ENCODE results near the gene TAS2R60. TPM values are rescaled to one million over a fixed set of nuclear protein-coding genes. Genes with fewer than 3 reads are reported as not detected.

TAS2R60 gene
- total and polyA plus RNA-seq, 2 of the 4 experiments (the other 2 are of a cell fraction), result not detected

DNA sequence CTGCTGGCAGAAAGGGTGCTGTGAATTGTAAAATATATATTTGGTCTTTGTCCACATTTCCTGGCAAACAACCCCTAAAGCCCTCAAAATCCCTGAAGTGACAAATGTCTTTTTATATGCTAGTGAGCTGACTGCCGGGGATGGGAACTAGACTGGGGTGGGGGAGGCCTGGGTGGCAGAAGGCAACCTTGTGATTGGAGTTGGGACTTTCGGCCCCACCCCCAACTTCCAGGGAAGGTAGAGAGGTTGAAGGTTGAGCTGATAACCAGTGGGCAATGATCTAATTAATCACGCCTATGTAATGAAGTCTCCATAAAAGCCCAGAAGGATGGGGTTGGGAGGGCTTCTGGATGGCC lies 37.3 kb upstream of the TAS2R60 start (continued):
- TF ChIP-seq CHD1 (IDR thresholded peaks at IDR 0.05; ENCODE audit: low read depth, low read length), result no peak
- TF ChIP-seq, protein P1, sequence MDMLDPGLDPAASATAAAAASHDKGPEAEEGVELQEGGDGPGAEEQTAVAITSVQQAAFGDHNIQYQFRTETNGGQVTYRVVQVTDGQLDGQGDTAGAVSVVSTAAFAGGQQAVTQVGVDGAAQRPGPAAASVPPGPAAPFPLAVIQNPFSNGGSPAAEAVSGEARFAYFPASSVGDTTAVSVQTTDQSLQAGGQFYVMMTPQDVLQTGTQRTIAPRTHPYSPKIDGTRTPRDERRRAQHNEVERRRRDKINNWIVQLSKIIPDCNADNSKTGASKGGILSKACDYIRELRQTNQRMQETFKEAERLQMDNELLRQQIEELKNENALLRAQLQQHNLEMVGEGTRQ (IDR thresholded peaks at IDR 0.05; ENCODE audit: low read depth, low read length), result no peak

DNA sequence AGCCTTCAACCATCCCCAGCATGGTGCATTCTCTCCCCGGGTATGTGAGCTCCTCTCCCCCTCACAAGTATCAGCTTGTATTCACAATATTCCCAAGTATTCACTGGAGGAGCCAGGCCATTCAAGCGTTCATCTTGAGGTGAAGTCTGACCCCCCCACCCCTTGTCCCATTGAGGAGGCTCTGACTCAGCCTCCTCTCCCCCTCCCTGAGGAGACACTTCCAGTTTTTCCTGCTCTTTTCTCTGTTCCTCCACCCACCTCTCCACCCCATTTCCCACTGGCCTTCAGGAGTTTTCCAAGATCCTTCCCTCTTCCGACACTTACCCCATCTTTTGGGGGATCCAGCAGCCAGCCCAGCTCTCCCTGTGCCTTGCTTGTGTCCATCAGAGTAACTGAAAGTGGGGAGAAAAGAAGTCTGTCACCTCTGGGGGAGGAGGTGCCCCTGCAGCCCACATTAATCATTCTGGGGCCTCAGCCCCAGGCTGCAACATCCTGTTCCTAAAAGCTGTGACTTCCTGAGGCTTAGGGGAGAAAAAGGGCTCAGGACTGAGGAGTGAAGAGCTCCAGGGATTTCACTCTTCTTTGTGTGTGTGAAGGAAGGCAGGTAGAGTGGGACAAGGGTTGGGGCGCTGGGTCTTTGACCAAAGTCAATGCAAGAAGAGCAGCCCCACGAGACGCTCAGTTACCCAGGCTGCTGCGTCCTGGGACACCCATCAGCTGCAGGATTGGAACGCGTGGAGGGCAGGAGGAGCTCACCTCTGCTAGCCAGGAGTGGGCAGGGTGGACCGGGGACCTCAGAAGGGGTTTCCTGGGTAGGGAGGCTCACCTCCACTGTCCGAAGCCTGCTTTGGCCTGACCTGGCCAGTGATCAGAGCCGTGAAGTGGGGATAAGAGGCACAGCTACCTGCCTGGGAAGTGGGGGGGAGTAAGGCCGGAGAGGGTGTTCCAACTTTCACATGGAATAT lies 35.7 kb upstream of the TAS2R60 start:
- no peak for DNase-seq
- H3K9me3 ChIP-seq (ENCODE audit: control insufficient read depth, insufficient read depth, low read length), result no peaks in the 10 kb centered on the region
- no peak overlapping the region for H4K5ac ChIP-seq (ENCODE audit: low read depth, low read length)
- WGBS, 2 experiments (ENCODE audit: extremely low coverage in 2 of 2, insufficient read length in 1 of 2), result 74% methylated on average over 5 of the region's 13 CpGs; no CpG with 5 or more reads in 1 of the 2 experiments
- intact Hi-C loops (cut with micrococcal nuclease), result no loop called here
- no peak for ATAC-seq (ENCODE audit: low read depth)
- dilution Hi-C loops (cut with HindIII; ENCODE audit: low sequenced_read_pairs, unreplicated experiment), result no loop called here
- no peak overlapping the region for H3K56ac ChIP-seq (ENCODE audit: extremely low read depth, insufficient read depth, low read length)
- no peak overlapping the region for H3K4me3 ChIP-seq (ENCODE audit: insufficient read depth, low read depth, low read length)
- H4K91ac ChIP-seq (ENCODE audit: insufficient read depth, low read depth, low read length), result no peak overlapping the region
- no peak overlapping the region for H2BK120ac ChIP-seq (ENCODE audit: low read depth, low read length)
- H2AK9ac ChIP-seq (replicated peaks; ENCODE audit: low read depth, low read length, poor library complexity), result peak overlapping the region; percentile 50
- no peak overlapping the region for H3K4ac ChIP-seq (ENCODE audit: low read depth, low read length)
- no peaks in the 10 kb centered on the region for H3K9me1 ChIP-seq (ENCODE audit: insufficient read depth, low read length)
- no peak overlapping the region for H3K23ac ChIP-seq (ENCODE audit: low read depth, low read length)
- no peak overlapping the region for H3K4me2 ChIP-seq (ENCODE audit: low read depth, low read length)
- no peak overlapping the region for H2BK20ac ChIP-seq (ENCODE audit: low read depth, low read length)
- no peaks in the 10 kb centered on the region for H3K79me1 ChIP-seq (ENCODE audit: low read depth in 1 of 2, low read length in 2 of 2)
- H3K4me1 ChIP-seq (ENCODE audit: control insufficient read depth, insufficient read depth, low read length), result peaks cover 12% of the 10 kb centered on the region; the same call in 1 of the 2 replicates
- peak overlapping the region; percentile 70 for H2AFZ ChIP-seq (replicated peaks; ENCODE audit: low read length, poor library complexity)
- in situ Hi-C loops (cut with MboI; ENCODE audit: low sequenced_read_pairs), result no loop called here
- no peak overlapping the region for H2BK5ac ChIP-seq (ENCODE audit: low read depth, low read length, poor library complexity, severe bottlenecking)
- no peak overlapping the region for H3K9ac ChIP-seq (ENCODE audit: low read depth, low read length)
- no peaks in the 10 kb centered on the region; the same call in 1 of the 2 replicates for H3K27me3 ChIP-seq (ENCODE audit: control insufficient read depth, insufficient read depth, low read length)
- H3K14ac ChIP-seq (replicated peaks; ENCODE audit: low read depth, low read length), result no peak overlapping the region
- no peaks in the 10 kb centered on the region for H4K20me1 ChIP-seq (ENCODE audit: insufficient read depth, low read length)
- TF ChIP-seq NFE2L2 (IDR thresholded peaks at IDR 0.05; ENCODE audit: low read depth, low read length) (no peak), MAFK (IDR thresholded peaks at IDR 0.05; ENCODE audit: low read depth, low read length) (no peak), BHLHE40 (IDR thresholded peaks at IDR 0.05; ENCODE audit: low read depth, low read length) (no peak), MXI1 (IDR thresholded peaks at IDR 0.05; ENCODE audit: borderline replicate concordance, low read depth, low read length) (no peak), CHD1 (IDR thresholded peaks at IDR 0.05; ENCODE audit: low read depth, low read length) (no peak), FOS (IDR thresholded peaks at IDR 0.05; ENCODE audit: low read depth, low read length) (no peak)
- TF ChIP-seq, protein P2, sequence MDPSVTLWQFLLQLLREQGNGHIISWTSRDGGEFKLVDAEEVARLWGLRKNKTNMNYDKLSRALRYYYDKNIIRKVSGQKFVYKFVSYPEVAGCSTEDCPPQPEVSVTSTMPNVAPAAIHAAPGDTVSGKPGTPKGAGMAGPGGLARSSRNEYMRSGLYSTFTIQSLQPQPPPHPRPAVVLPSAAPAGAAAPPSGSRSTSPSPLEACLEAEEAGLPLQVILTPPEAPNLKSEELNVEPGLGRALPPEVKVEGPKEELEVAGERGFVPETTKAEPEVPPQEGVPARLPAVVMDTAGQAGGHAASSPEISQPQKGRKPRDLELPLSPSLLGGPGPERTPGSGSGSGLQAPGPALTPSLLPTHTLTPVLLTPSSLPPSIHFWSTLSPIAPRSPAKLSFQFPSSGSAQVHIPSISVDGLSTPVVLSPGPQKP (IDR thresholded peaks at IDR 0.05; ENCODE audit: borderline replicate concordance, low read depth, low read length), result no peak
- H3K27ac ChIP-seq (ENCODE audit: insufficient read depth, low read length), result no peak overlapping the region
- POLR2A ChIA-PET (ENCODE audit: unreplicated experiment), result no interaction called here
- CTCF ChIA-PET, result interaction anchor here (0.8 to 1.8 kb wide), 3 partner anchors 9 to 168 kb away, joined by 3 to 6 read pairs (median 5); partner anchors contain the start of gene GSTK1
- no peak overlapping the region for H4K8ac ChIP-seq (ENCODE audit: low read depth in 2 of 2, low read length in 2 of 2)
- H3K18ac ChIP-seq (ENCODE audit: low read depth, low read length), result no peak overlapping the region
- H2AK5ac ChIP-seq (ENCODE audit: low read depth, low read length), result no peak overlapping the region
- H3K36me3 ChIP-seq (ENCODE audit: control insufficient read depth, insufficient read depth, low read length), result no peaks in the 10 kb centered on the region
- no TSS peak for BruUV-seq (replicated peaks)
- no peak overlapping the region for H2BK15ac ChIP-seq (ENCODE audit: low read depth, low read length)

Measured in IMR-90 (cell line).